ENCODE data around the gene SIPA1L3. TPM values are rescaled to one million over a fixed set of nuclear protein-coding genes. Genes with fewer than 3 reads are reported as not detected.

SIPA1L3 gene
- total and polyA plus RNA-seq, 4 donors = 9.6 to 50.5 (median 27.6) TPM

GRCh38 chr19:38036707-38037611, 130.0 kb downstream of the SIPA1L3 start:
- no peaks in the 10 kb centered on the region for H3K27me3 ChIP-seq (ENCODE audit: control insufficient read depth in 3 of 3, insufficient read depth in 3 of 3, low read length in 2 of 3)
- ATAC-seq (ENCODE audit: insufficient read depth, low FRiP score) (no peak), DNase-seq (no peak)
- no peak overlapping the region for H3K9ac ChIP-seq (ENCODE audit: insufficient read depth in 1 of 2, low read length in 2 of 2)
- H3K36me3 ChIP-seq (ENCODE audit: control insufficient read depth in 4 of 4, insufficient read depth in 4 of 4, low read length in 4 of 4) = no peaks in the 10 kb centered on the region
- no peaks in the 10 kb centered on the region for H3K9me3 ChIP-seq (ENCODE audit: control insufficient read depth in 4 of 4, insufficient read depth in 3 of 4, low read length in 3 of 4)
- no peak for TF ChIP-seq CTCF (IDR thresholded peaks at IDR 0.05; ENCODE audit: control extremely low read depth, extremely low read depth)
- peaks cover 0 to 18% (median 10%) of the 10 kb centered on the region in 5 donors for H3K4me1 ChIP-seq (ENCODE audit: control insufficient read depth in 5 of 5, insufficient read depth in 5 of 5, low read length in 5 of 5)
- no peak overlapping the region for H3K4me3 ChIP-seq
- WGBS, 2 donors = 60 to 67% methylated on average over 18 of the region's 18 CpGs
- H3K27ac ChIP-seq (ENCODE audit: low read depth in 1 of 2, low read length in 1 of 2) = no peak overlapping the region

GRCh38 chr19:38039966-38040365, 133.0 kb downstream of the SIPA1L3 start:
- Histone ChIP-seq H3K27ac (ENCODE audit: low read depth in 1 of 2, low read length in 1 of 2) (no peak overlapping the region), H3K9ac (ENCODE audit: insufficient read depth in 1 of 2, low read length in 2 of 2) (no peak overlapping the region), H3K36me3 (ENCODE audit: control insufficient read depth in 4 of 4, insufficient read depth in 4 of 4, low read length in 4 of 4) (no peaks in the 10 kb centered on the region), H3K9me3 (ENCODE audit: control insufficient read depth in 4 of 4, insufficient read depth in 3 of 4, low read length in 3 of 4) (no peaks in the 10 kb centered on the region), H3K27me3 (ENCODE audit: control insufficient read depth in 3 of 3, insufficient read depth in 3 of 3, low read length in 2 of 3) (no peaks in the 10 kb centered on the region), H3K4me3 (no peak overlapping the region), H3K4me1 (ENCODE audit: control insufficient read depth in 5 of 5, insufficient read depth in 5 of 5, low read length in 5 of 5) (peaks cover 0 to 14% (median 4%) of the 10 kb centered on the region in 5 donors)
- TF ChIP-seq CTCF (IDR thresholded peaks at IDR 0.05; ENCODE audit: control extremely low read depth, extremely low read depth) = no peak
- DNase-seq = no peak
- whole genome bisulfite sequencing, 2 donors = 85 to 91% methylated on average over 6 of the region's 6 CpGs
- ATAC-seq (ENCODE audit: insufficient read depth, low FRiP score) = no peak

- no peak for ATAC-seq (ENCODE audit: insufficient read depth, low FRiP score)
Observed at GRCh38 chr19:38042132-38042531, 135.1 kb downstream of the SIPA1L3 start.

More at GRCh38 chr19:38042132-38042531, 135.1 kb downstream of the SIPA1L3 start:
- Histone ChIP-seq H3K36me3 (ENCODE audit: control insufficient read depth in 4 of 4, insufficient read depth in 4 of 4, low read length in 4 of 4) (no peaks in the 10 kb centered on the region), H3K4me1 (ENCODE audit: control insufficient read depth in 5 of 5, insufficient read depth in 5 of 5, low read length in 5 of 5) (peaks cover 0 to 4% (median 4%) of the 10 kb centered on the region in 5 donors), H3K9ac (ENCODE audit: insufficient read depth in 1 of 2, low read length in 2 of 2) (no peak overlapping the region), H3K27ac (ENCODE audit: low read depth in 1 of 2, low read length in 1 of 2) (no peak overlapping the region), H3K9me3 (ENCODE audit: control insufficient read depth in 4 of 4, insufficient read depth in 3 of 4, low read length in 3 of 4) (no peaks in the 10 kb centered on the region), H3K27me3 (ENCODE audit: control insufficient read depth in 3 of 3, insufficient read depth in 3 of 3, low read length in 2 of 3) (no peaks in the 10 kb centered on the region), H3K4me3 (no peak overlapping the region)
- 96% methylated on average over 2 of the region's 2 CpGs for WGBS, 2 donors
- TF ChIP-seq CTCF (IDR thresholded peaks at IDR 0.05; ENCODE audit: control extremely low read depth, extremely low read depth) = no peak
- no peak for DNase-seq

Measured in lung (tissue), 12 donors.